Activated T-helper 1 cell treated with anti-CD3 and anti-CD28 coated beads, Interleukin-12 subunit alpha, Interleukin-12 subunit beta, Interleukin-2, Interleukin-4 antibody, amounts not matched to agents 30 ng/mL and 10 ng/mL and 1 ng/mL, durations not matched to agents 14 hours and 24 hours and 36 hours (primary cell): ENCODE measurements around the gene EYA3. TPM values are rescaled to one million over a fixed set of nuclear protein-coding genes. Genes with fewer than 3 reads are reported as not detected.
"Not testable (repeated sequence)": the region's sequence is repeated elsewhere in the genome, so short reads cannot be mapped to it uniquely, and the experiment has no call there.

Experiments used
- DNase-seq: peaks from one replicate; pipeline ENCODE4 v3.0.0; 2021; ENCODE audit warnings: low spot score
- H3K27ac Mint-ChIP-seq: one replicate; pipeline ENCODE4 v1.8.0; 2021; ENCODE audit warnings: mild to moderate bottlenecking, mixed read lengths
- H3K27me3 Mint-ChIP-seq: one replicate; pipeline ENCODE4 v1.8.0; 2022; ENCODE audit warnings: mild to moderate bottlenecking, moderate library complexity, mixed read lengths; ENCODE audit not compliant: insufficient read depth
- H3K36me3 Mint-ChIP-seq: one replicate; pipeline ENCODE4 v1.8.0; 2021; ENCODE audit warnings: low read depth, mixed read lengths
- H3K4me1 Mint-ChIP-seq: one replicate; pipeline ENCODE4 v1.8.0; 2021; ENCODE audit warnings: low read depth, mixed read lengths
- H3K4me3 Mint-ChIP-seq: one replicate; pipeline ENCODE4 v1.8.0; 2021; ENCODE audit warnings: mild to moderate bottlenecking, moderate library complexity, mixed read lengths
- H3K9me3 Mint-ChIP-seq: one replicate; pipeline ENCODE4 v1.8.0; 2021; ENCODE audit warnings: mixed read lengths
- intact Hi-C: fragments of 100-400 bp; cut with micrococcal nuclease; formaldehyde crosslinking; loops from one replicate; pipeline ENCODE4 v1.15.1; 2024
- total RNA-seq: library from RNA; stranded (reverse); gene quantifications from 2 replicates; pipeline ENCODE4 v1.2.3, GENCODE V29; 2022

Gene EYA3
- total RNA-seq, 1 donor from 2014 or later, result 32.2 TPM

GRCh38 chr1:28027660-28028059 lies 60.8 kb downstream of the EYA3 start:
- DNase-seq, result no peak
- no peak overlapping the region for H3K27ac Mint-ChIP-seq
- no peaks in the 10 kb centered on the region for H3K9me3 Mint-ChIP-seq
- peaks cover 15% of the 10 kb centered on the region for H3K36me3 Mint-ChIP-seq
- intact Hi-C loops, result no loop called here
- no peak overlapping the region for H3K4me3 Mint-ChIP-seq
- H3K27me3 Mint-ChIP-seq, result no peaks in the 10 kb centered on the region
- H3K4me1 Mint-ChIP-seq, result peaks cover 4% of the 10 kb centered on the region

- Mint-ChIP-seq H3K9me3 (no peaks in the 10 kb centered on the region), H3K27ac (no peak overlapping the region), H3K4me1 (peaks cover 4% of the 10 kb centered on the region), H3K27me3 (no peaks in the 10 kb centered on the region), H3K4me3 (no peak overlapping the region), H3K36me3 (peaks cover 15% of the 10 kb centered on the region)
- intact Hi-C loops, result no loop called here
- no peak for DNase-seq
These were observed 61.2 kb downstream of the EYA3 start for GRCh38 chr1:28027238-28027637.

- Mint-ChIP-seq H3K27ac (peak overlapping the region; percentile 40), H3K9me3 (no peaks in the 10 kb centered on the region), H3K4me1 (peaks cover 5% of the 10 kb centered on the region), H3K27me3 (no peaks in the 10 kb centered on the region), H3K36me3 (peaks cover 15% of the 10 kb centered on the region), H3K4me3 (no peak overlapping the region)
- no peak for DNase-seq
- intact Hi-C loops, result no loop called here
These were observed 62.1 kb downstream of the EYA3 start for GRCh38 chr1:28026329-28026728.

GRCh38 chr1:28021064-28021463 lies 67.3 kb downstream of the EYA3 start:
- no peaks in the 10 kb centered on the region for H3K9me3 Mint-ChIP-seq
- H3K27me3 Mint-ChIP-seq, result no peaks in the 10 kb centered on the region
- peaks cover 26% of the 10 kb centered on the region for H3K36me3 Mint-ChIP-seq
- no peak for DNase-seq
- peaks cover 6% of the 10 kb centered on the region for H3K4me1 Mint-ChIP-seq
- H3K27ac Mint-ChIP-seq, result no peak overlapping the region
- H3K4me3 Mint-ChIP-seq, result no peak overlapping the region
- intact Hi-C loops, result no loop called here

GRCh38 chr1:28010969-28011368 lies 77.4 kb downstream of the EYA3 start:
- Mint-ChIP-seq H3K4me3 (no peak overlapping the region), H3K9me3 (no peaks in the 10 kb centered on the region), H3K4me1 (no peaks in the 10 kb centered on the region)

GRCh38 chr1:28003117-28003516 lies 85.3 kb downstream of the EYA3 start:
- DNase-seq, intact Hi-C loops, H3K9me3 Mint-ChIP-seq, H3K27me3 Mint-ChIP-seq, H3K27ac Mint-ChIP-seq, H3K4me3 Mint-ChIP-seq, H3K4me1 Mint-ChIP-seq: not testable (repeated sequence)
- H3K36me3 Mint-ChIP-seq, result peaks cover 30% of the 10 kb centered on the region

More at GRCh38 chr1:28010969-28011368, 77.4 kb downstream of the EYA3 start:
- Mint-ChIP-seq H3K27ac (no peak overlapping the region), H3K27me3 (no peaks in the 10 kb centered on the region), H3K36me3 (peaks cover 34% of the 10 kb centered on the region)
- intact Hi-C loops, result no loop called here
- no peak for DNase-seq

- no peak for DNase-seq
- H3K9me3 Mint-ChIP-seq, result no peaks in the 10 kb centered on the region
- no peaks in the 10 kb centered on the region for H3K4me1 Mint-ChIP-seq
- intact Hi-C loops, result no loop called here
- peaks cover 32% of the 10 kb centered on the region for H3K36me3 Mint-ChIP-seq
- no peaks in the 10 kb centered on the region for H3K27me3 Mint-ChIP-seq
- H3K4me3 Mint-ChIP-seq, result no peak overlapping the region
- no peak overlapping the region for H3K27ac Mint-ChIP-seq
These were observed 85.8 kb downstream of the EYA3 start for GRCh38 chr1:28002600-28002999.

- Mint-ChIP-seq H3K4me1 (peaks cover 14% of the 10 kb centered on the region), H3K27me3 (no peaks in the 10 kb centered on the region), H3K9me3 (no peaks in the 10 kb centered on the region), H3K36me3 (peaks cover 38% of the 10 kb centered on the region), H3K4me3 (no peak overlapping the region), H3K27ac (no peak overlapping the region)
- intact Hi-C loops, result no loop called here
- no peak for DNase-seq
These were observed 89.4 kb downstream of the EYA3 start for GRCh38 chr1:27999055-27999454.

- intact Hi-C loops, result loop anchor here (5.0 kb wide), 2 partner anchors 63 to 213 kb away; no protein-coding TSS in a partner anchor
- peaks cover 46% of the 10 kb centered on the region for H3K4me1 Mint-ChIP-seq
- H3K27me3 Mint-ChIP-seq, H3K4me3 Mint-ChIP-seq, H3K27ac Mint-ChIP-seq, DNase-seq, H3K9me3 Mint-ChIP-seq: not testable (repeated sequence)
- H3K36me3 Mint-ChIP-seq, result peaks cover 48% of the 10 kb centered on the region
These were observed 93.9 kb downstream of the EYA3 start for GRCh38 chr1:27994526-27994925.

GRCh38 chr1:27994060-27994459 lies 94.3 kb downstream of the EYA3 start:
- Mint-ChIP-seq H3K27ac (no peak overlapping the region), H3K4me1 (peaks cover 46% of the 10 kb centered on the region), H3K4me3 (no peak overlapping the region), H3K36me3 (peaks cover 49% of the 10 kb centered on the region), H3K27me3 (no peaks in the 10 kb centered on the region), H3K9me3 (no peaks in the 10 kb centered on the region)
- intact Hi-C loops, result loop anchor here (5.0 kb wide), 2 partner anchors 63 to 213 kb away; no protein-coding TSS in a partner anchor
- no peak for DNase-seq

GRCh38 chr1:27993241-27993640 lies 95.2 kb downstream of the EYA3 start:
- Mint-ChIP-seq H3K4me3 (peak overlapping the region; percentile 59), H3K27me3 (no peaks in the 10 kb centered on the region), H3K27ac (peak overlapping the region; percentile 61), H3K36me3 (peaks cover 53% of the 10 kb centered on the region), H3K9me3 (no peaks in the 10 kb centered on the region), H3K4me1 (peaks cover 46% of the 10 kb centered on the region)
- no peak for DNase-seq
- intact Hi-C loops, result loop anchor here (2.0 to 5.0 kb wide), 3 partner anchors 64 to 214 kb away; partner anchors contain the start of gene EYA3

- peaks cover 50% of the 10 kb centered on the region for H3K4me1 Mint-ChIP-seq
- H3K27me3 Mint-ChIP-seq, result no peaks in the 10 kb centered on the region
- peak overlapping the region; percentile 37 for H3K4me3 Mint-ChIP-seq
- peak overlapping the region; percentile 67 for H3K27ac Mint-ChIP-seq
- peaks cover 53% of the 10 kb centered on the region for H3K36me3 Mint-ChIP-seq
- no peaks in the 10 kb centered on the region for H3K9me3 Mint-ChIP-seq
- intact Hi-C loops, result loop anchor here (2.0 to 5.0 kb wide), 3 partner anchors 65 to 215 kb away; partner anchors contain the start of gene EYA3
- DNase-seq, result peak; percentile 36
These were observed 96.1 kb downstream of the EYA3 start for GRCh38 chr1:27992276-27992675.

GRCh38 chr1:27990920-27991537 lies 97.4 kb downstream of the EYA3 start:
- intact Hi-C loops, result loop anchor here (5.0 kb wide), 2 partner anchors 66 to 216 kb away; no protein-coding TSS in a partner anchor
- Mint-ChIP-seq H3K9me3 (no peaks in the 10 kb centered on the region), H3K27ac (peak overlapping the region; percentile 57), H3K27me3 (no peaks in the 10 kb centered on the region), H3K36me3 (peaks cover 46% of the 10 kb centered on the region), H3K4me1 (peaks cover 44% of the 10 kb centered on the region), H3K4me3 (no peak overlapping the region)
- DNase-seq, result no peak
